HG02588 (cell line): Measurements from ENCODE around the gene C17orf114.

Experiments
- ATAC-seq: cut with Tn5 transposase; IDR thresholded peaks from one replicate; pipeline ENCODE4 v1.9.1; 2021; ENCODE audit warnings: mild to moderate bottlenecking, moderate library complexity; ENCODE audit not compliant: unreplicated experiment

The C17orf114 gene

DNA sequence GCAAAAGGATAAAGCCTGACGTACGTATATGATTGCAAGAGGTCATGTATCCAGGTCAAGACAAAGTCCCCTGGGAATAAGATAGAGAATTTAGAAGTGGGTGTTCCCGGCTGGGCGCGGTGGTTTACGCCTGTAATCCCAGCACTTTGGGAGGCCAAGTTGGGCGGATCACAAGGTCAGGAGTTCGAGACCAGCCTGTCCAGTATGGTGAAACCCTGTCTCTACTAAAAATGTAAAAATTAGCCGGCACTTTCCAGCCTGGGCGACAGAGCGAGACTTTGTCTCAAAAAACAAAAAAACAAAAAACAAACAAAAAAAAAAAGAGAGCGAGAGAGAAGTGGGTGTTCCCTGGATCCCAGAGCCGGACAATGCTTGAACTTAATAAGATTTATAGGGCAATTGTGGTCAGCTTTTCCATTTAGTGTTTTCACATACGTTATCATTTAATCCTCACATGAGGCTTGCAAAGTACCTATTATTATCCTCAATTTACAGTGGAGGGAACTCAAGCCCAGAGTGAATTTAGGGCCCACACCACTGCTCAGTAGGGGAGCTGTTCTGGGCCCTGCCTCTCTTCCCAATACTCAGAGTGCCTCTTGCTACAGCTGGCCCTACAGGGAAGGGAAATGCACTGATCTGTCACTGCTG is 13.8 kb downstream of the C17orf114 start:
- no peak for ATAC-seq

DNA sequence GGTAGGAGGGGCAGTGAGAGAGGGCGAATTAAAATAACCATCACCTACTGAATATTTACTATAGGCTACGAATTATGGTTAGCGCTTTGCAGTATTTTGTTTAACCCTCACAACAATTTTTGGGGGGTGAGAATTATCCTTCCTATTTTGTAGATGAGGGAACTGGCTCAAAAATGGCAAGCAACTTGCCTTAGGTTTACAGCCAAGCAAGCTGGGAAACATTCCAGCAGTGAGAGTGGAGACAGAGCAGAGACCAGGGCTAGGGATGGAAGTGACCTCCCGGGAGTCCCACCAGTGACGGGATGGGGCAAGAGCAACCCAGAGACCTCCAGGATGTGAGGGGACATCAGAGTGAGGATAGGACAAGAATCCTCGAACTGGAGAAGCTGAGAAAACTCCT is 15.6 kb downstream of the C17orf114 start:
- ATAC-seq, result no peak

DNA sequence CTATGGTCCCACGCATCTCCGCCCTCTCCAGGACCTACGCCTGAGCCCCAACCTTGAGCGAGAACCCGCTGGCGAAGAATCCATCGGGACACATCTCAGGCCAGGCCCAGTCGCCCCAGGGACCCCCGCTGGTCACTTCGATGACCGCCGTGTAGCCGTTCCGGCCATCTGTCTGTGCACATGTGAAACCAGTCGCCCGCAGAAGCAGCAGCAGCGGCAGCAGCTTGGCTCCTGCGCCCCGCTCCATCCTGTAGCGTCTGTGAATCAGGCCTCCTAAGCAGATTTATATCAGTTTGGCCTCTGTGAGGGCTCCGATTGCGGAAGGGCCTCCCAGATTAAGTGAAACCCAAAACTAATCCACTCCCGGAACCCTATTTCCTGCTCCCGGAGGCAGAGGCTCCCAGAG is 16.0 kb downstream of the C17orf114 start, which contains the start of gene VMO1:
VMO1 (minus strand) TSS at position 259 of the 406 bp plus-strand sequence; CDS start at position 247, 12 bp downstream.
- no peak for ATAC-seq

GRCh38 chr17:4785311-4786105 is 16.6 kb downstream of the C17orf114 start:
- no peak for ATAC-seq

- no peak for ATAC-seq
Measured at GRCh38 chr17:4782652-4783051, 19.5 kb downstream of the C17orf114 start.

GRCh38 chr17:4780325-4780955 is 21.7 kb downstream of the C17orf114 start:
- no peak for ATAC-seq

- no peak for ATAC-seq
Measured at GRCh38 chr17:4777969-4778760, 24.0 kb downstream of the C17orf114 start.

GRCh38 chr17:4772235-4772613 is 29.9 kb downstream of the C17orf114 start:
- no peak for ATAC-seq

- ATAC-seq, result no peak
Measured at GRCh38 chr17:4771519-4772234, 30.5 kb downstream of the C17orf114 start, which contains the start of gene TM4SF5. Gene TM4SF5 (plus strand): TSS chr17:4771886. CDS start chr17:4771923, 37 bp downstream.

DNA sequence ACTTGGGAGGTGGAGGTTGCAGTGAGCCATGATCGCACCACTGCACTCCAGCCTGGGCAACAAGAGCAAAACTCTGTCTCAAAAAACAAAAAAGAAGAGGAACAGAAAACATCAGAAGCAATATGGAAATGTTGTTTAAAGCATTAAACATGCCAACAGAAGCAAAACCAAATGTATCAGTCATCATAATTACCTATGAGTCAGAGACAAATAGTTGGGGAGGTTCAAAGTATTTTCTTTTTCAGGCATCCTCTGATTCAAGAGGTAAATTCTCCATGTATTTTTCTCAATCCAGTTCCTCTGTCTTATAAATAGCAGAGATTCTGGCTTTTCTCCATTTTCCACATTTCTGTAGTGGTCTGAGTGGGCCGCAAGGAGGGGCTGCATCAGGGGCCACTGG is 32.5 kb downstream of the C17orf114 start:
- no peak for ATAC-seq

DNA sequence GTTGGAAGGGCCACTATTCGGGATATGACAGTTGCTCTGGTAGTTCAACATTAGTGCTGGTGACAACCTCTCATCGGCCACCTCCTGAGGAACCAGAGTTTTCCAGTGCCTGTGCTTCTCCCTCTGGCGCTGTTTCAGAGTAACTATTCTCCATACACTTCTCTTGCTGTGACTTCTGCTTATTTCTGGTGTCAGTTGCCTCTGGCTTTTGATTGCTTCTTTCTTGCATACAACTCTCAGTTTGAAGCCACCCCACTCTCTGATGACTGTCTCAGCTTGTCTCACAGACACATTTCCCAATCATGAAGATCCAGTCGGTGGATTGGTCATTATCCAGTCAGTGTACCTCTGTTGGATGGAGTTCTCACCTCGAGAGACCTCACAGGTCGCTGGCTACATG is 33.8 kb downstream of the C17orf114 start:
- ATAC-seq, result no peak

DNA sequence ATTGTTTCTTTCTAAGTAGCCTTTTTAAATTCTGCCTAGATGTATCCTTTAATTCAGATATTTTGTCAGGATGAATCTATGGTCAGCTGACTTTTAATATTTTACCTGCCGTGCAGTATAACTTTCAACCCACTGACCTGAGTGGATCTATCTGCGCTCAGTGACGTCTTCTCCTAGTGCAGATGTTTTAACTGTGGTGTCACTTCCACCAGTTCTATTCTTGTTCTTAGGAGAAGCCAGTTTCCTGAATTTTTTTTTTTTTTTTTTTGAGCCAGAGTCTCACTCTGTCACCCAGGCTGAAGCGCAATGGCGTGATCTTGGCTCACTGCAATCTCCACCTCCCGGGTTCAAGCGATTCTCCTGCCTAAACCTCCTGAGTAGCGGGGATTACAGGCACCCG is 35.4 kb downstream of the C17orf114 start:
- ATAC-seq, result no peak

DNA sequence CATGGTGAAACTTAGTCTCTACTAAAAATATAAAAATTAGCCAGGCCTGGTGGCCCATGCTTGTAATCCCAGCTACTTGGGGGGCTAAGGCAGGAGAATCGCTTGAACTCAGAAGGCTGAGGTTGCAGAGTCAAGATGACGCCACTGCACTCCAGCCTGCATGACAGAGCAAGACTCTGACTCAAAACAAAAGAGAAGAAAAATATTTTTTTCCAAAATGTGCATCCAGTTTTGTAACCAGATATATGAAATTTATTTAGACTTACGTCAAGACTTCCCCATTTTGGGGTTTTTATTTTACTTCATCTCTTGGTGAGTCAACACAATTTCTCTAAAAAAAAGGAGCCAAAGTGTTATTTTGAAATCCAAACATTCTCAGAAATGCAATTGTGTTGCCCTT is 35.9 kb downstream of the C17orf114 start:
- no peak for ATAC-seq

- no peak for ATAC-seq
Measured at GRCh38 chr17:4764595-4764994, 37.5 kb downstream of the C17orf114 start.

DNA sequence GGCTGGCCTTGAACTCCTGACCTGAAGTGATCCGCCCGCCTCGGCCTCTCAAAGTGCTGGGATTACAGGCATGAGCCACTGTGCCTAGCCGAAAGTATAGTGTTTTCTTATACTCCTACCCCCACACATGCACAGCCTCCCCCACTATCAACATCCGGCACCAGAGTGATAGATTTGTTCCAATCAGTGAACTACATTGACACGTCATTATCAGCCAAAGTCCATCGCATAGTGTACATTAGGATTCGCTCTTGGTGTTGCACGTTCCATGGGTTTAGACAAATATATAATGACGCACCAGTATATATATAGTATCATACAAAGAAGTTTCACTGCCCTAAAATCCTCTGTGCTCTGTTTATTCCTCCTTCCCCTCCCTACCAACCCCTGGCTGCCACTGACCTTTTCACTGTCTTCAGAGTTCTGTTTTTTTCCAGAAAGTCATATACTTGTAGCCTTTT is 42.3 kb downstream of the C17orf114 start:
- ATAC-seq, result no peak

- ATAC-seq, result no peak
Measured at GRCh38 chr17:4753392-4753791, 48.7 kb downstream of the C17orf114 start.

DNA sequence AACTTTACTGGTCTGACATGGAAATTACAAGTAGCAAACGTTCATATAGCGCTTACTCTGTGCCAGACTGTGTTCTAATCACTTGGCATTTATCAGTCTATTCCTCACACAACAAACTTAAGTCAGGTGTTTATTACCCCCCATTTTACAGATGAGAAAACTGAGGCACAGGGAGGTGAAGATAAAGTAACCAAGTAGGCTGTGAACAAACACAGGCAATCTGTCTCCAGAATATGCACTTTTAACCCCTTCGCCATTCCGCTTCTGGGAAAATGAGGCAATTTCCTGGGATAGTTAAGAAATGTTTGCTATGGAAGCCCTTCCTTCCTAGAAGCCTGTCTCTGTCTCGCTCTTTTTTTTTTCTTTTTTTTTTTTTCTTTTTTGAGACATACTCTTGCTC is 50.2 kb downstream of the C17orf114 start:
- ATAC-seq, result no peak
